HG02571 (cell line): ENCODE results near the gene IVD.

ENCODE experiments used
- ATAC-seq: cut with Tn5 transposase; IDR thresholded peaks from one replicate; pipeline ENCODE4 v1.9.1; 2021; ENCODE audit warnings: mild to moderate bottlenecking, moderate library complexity; ENCODE audit not compliant: unreplicated experiment

Gene IVD

DNA sequence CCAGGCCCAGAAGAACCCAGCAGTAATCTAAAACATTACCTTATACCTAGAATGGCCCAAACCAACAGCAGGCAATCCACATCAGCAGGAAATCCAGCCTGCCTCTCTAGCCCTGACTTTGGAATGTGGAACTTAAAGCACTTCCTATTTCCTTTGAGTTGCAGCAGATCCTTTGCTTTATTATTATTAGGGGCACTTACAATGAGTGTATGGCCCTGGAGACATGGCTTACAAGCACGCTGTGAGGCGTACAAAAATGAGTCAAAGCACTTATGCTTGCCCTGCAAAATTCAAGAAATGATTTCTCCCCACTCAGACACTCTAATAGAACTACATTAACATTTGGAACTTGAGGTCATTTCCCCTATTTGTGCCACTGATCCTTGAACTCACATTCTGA, 32.6 kb upstream of the IVD start:
- no peak for ATAC-seq

DNA sequence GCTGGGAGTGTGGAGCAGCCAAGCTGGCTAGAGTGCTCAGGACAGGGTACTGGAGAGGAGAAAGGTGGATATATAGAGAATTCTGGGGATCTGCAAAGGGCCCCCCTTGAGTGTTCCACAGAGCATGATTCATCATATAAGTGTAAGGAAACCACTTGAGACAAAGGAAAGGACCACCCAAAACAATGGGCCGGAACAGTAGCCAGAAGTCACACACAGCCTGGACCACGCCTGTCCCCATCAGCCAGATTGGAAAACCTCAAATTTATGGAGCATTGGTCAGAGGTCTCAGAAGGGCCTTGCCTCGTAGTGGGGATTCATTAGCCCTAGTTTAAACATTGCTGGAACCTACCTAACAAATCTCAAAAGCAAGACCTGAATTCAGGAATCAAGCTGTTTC, 28.0 kb upstream of the IVD start:
- ATAC-seq: no peak

DNA sequence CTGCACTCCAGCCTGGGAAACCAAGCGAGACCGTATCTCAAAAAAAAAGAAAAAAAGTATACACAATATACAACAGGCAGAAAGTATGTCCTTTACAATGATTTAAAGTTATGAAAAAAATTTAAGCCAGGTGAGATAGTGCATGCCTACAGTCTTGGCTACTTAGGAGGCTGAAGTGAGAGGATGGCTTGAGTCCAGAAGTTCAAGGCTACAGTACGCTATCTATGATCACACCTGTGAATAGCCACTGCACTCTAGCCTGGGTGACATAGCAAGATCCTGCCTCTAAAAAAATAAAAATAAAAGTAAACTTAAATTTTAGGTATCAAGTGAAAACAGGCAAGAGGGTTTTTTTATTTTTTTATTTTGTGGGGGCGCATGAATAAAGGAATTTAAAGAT, 26.2 kb upstream of the IVD start:
- ATAC-seq: no peak

DNA sequence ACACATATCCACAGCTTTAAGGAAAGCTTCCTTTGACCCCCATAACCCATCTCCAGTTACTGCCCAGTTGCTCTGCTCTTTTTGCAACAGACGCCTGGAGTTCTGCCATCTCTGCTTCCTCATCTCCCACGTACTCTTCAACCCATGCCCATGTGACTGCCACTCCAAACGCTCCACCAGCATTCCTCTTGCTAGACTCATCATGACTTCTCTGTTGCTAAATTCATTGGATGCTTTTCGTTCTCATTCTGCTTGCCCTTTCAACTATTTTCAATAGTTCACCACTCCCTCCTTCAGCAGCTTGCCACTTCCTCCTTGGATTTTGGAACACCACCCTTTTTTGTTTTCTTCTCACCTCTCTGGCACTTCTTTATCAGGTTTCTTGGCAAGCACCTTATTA, 25.7 kb upstream of the IVD start:
- no peak for ATAC-seq

DNA sequence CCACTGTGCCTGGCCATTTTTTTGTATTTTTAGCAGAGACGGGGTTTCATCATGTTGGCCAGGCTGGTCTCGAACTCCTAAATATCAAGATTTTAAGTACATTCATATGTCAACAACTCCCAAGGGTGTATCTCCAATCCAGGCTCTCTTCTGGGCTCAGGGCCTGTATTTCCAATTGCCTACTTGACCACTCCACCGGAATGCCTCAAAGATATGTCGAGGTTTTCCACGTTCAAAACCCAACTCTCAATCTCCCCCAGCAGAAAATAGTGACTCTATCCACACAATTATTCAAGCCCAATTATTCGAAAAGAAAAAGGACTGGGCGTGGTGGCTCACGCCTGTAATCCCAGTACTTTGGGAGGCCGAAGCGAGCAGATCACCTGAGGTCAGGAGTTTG, 25.0 kb upstream of the IVD start:
- no peak for ATAC-seq

DNA sequence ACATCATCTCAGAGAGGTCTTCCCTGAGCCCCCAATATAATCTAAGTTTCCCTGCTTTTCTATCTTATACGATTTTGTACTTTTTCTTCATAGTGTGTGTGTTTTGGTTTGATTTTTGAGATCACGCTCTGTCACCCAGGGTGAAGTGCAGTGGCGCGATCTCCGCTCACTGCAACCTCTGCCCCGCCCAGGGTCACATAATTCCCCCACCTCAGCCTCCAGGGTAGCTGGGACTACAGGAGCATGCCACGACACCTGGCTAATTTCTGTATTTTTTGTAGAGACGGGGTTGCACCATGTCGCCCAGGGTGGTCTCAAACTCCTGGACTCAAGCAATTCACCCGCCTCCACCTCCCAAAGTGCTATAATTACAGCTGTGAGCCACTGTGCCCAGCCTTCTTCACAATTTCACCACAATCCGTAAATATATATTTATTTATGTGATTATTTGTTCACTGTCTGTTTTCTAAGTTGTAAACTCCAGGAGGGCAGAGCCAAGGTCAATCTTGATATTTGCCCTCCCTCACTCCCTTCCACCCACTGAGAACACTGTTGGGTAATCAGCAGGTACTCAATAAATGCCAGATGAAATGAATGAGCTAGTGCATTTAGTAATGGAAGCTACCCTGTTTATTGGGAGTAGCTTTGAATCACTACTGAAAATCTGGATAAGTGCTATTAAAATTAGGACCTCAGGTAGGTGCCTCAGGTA, 23.6 kb upstream of the IVD start:
- no peak for ATAC-seq

DNA sequence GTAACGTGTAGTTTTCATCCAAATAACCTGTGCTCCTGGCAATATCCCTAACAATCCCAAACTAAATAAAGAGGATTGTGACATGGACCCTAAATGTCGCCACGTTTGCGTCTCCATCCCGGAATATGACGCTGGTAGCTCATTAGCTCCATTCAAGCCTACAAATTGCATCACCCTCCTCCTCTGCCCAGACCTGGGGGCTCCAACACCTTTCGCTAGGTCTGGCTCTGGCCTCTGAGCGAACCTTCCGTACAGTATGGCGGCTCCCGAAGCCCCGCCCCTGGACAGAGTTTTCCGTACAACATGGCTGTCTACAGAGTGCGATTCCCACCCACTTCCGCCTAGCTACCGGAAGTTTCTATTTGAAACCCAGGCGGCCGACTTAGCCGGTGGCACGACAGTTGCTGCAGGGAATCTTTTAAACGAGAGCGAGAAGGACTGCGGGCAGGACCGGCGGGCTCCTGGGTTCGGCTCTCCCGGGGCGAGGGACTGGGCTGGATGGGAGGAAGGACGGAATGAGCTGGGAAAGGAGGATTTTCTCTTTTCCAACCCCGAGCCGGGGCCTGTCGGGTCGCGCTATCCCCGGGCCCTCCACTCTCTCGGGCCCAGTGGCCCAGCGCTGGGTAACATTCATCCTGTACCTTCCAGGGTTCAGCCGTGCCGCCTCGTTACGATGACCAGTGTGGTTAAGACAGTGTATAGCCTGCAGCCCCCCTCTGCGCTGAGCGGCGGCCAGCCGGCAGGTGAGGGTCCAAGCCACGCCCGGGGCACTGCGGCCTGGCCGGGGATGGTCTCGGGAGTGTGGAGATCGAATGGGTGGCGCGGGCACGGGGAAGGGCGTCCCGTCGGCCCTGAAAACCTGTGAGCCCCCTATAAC, 22.8 kb upstream of the IVD start, which contains the start of gene KNSTRN:
Gene KNSTRN, plus strand, starts transcription at position 142 of the 877 bp plus-strand sequence. Its CDS starts 115 bp downstream, at position 257.
- peak; percentile 92 for ATAC-seq

DNA sequence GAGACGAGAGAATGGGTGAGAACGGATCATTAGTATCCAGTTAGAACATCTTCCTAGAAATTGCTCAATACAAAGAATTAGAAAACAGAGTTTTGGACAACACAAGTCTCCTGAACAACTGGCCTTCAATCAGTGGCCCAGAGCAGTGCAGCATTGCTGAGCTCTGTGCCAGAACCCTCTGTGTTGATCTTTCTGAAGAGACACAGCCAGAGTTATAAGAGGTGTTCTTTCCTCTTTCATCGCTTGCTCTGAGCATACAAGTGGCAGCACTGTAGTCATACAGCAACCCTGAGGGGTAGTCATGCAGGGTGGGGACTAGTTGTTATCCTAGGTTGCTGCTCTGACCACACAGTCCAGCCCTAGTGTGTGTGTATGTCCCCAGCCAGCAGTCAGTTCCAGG, 19.1 kb upstream of the IVD start:
- no peak for ATAC-seq

DNA sequence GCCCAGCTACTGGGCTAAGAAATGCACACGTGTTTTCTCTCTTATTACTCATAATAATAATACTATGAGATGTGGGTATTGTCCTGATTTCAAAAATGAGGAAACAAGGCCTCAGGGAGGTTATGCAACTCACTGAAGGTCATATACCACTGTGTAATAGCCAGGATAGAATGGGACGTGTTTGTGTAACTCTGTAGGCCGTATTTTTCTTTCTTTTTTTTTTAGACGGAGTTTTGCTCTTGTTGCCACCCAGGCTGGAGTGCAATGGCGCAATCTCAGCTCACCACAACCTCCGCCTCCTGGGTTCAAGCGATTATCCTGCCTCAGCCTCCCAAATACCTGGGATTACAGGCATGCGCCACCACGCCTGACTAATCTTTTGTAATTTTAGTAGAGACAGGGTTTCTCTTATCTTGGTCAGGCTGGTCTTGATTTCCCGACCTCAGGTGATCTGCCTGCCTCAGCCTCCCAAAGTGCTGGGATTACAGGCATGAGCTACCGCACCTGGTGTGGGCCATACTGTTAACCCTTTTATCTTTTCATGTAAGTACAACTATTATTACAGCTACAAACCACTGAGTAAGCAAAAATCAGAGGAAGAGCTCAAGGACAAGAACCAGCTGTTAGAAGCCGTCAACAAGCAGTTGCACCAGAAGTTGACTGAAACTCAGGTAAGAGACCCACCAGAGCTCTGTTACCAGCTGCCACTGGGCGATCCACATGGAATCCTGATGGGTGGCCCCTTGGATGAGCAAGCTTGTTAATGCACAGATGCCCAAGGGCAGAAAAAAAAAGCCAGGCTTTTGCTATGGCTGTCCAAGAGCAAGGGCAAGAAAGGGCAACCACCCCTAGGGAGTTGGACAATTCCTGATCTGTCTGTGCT, 16.4 kb upstream of the IVD start:
- ATAC-seq: no peak

DNA sequence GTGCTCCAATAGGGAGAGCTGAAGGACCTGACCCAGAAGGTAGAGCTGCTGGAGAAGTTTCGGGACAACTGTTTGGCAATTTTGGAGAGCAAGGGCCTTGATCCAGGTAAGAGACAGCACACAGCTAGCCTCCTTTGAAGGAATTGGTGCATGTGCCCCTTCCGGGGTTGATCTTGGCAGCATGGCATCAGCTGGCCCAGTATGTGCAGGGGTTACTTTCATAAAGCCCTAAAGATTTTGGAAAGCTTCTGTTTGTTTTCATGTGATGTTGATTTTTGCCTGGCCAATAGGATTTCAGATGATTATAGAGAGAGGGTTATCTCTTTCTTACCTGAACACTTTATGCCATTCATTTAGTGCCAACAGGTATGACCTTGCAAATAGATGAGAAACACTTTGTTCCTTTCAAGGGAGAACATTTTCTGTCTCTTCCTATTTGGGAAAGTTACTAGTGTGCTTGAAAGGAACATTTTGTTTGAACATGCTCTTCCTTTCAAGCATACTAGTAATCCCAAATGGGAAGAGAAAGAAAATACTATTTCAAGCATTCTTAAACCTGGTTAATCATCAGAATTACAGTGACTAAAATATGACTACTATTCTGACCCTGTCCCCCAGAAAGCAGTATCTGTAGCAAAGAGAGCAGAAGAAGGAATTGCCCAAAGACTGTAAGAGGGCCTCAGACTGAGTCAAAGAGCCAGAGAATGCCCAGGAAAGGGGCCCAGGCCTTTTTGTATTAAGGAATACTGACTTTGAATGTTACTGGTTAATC, 15.6 kb upstream of the IVD start:
- ATAC-seq: no peak

DNA sequence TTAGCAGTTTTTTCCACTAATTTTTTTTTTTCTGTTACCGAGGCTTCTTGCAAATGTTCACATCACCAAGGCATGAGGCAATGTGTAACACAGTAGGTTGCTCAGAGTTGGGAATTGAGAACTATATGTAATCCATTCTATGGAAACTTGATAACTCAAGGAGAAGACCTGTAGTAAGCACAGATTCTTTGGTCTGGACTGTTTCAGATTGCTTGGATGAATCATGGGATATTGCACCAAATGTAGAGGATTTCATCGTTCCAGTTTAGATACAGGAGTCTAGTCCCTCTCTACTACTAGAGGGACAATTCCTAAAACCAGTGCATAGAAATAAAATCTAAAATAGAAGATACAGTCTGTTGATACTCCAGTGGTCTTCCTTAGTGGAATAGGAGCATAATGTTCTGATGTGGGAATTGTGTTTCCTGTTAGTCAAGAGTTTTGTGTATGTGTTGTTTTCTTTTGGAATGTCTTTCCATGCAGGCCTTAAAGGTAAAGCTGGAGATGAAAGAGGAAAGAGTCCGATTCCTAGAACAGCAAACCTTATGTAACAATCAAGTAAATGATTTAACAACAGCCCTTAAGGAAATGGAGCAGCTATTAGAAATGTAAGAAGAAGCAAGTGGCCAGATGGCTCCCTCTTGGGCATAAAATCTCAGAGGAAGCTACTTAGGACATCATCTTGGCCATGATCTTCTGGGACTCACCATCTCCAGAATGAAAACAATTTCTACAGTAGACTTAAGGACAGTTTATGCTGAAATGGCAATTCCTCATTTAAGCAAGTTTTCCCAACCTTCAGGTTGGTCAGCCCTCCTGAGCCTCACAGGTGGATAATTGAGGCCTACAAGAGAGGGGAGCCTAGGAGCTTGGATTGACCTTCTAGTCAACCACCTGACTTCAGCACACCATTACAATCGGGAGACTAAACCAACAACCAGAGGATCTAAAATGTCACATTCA, 12.3 kb upstream of the IVD start:
- ATAC-seq: no peak

DNA sequence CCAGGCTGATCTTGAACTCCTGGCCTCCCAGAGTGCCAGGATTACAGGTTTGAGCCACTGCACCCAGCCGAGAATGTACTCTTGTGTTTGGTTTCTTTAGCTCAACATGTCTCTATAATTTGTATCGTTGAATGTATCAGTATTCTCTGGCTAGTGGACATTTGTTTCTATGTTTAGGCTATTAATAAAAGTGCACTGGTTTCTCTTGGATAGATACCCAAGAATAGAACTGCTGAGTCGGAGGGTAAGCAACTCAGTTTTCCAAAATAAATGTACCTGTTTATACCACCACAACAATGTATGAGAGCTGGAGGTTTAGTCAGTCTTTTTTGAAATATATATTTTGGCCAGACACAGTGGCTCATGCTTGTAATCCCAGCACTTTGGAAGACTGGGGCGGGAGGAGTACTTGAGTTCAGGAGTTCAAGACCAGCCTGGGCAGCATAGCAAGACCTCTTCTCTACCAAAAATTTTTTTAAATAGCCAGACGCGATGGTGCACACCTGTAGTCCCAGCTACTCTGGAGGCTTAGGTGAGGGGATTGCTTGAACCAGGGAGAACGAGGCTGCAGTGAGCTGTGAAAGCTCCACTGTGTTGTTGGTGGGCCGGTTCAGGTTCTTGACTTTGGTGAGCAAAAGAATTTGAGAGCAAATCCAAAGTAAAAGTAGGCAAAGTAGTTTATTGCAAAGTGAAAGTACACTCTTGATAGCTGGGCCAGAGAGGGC, 7.7 kb upstream of the IVD start:
- no peak for ATAC-seq

DNA sequence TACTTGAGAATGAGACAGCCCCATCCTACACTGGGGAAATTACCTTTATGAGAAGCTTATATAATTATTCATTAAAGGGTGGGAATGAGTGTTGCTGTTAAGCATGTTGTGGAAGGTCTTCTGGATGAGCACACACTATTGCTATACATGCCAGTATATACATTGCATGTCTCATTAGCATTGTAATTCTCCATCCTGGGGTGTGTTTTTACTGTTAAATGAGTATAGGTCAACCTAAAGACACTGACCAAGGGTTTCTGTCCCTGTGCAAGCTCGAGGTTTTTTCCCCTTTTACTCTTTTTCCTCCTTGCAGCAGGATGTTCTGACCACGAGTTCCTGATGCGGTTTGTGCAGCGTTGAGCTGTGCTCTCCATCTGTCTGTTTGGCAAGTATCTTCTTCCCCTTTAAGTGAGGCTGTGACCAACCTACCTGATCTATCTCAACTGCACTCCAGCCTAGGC, 7.2 kb upstream of the IVD start:
- ATAC-seq: no peak

DNA sequence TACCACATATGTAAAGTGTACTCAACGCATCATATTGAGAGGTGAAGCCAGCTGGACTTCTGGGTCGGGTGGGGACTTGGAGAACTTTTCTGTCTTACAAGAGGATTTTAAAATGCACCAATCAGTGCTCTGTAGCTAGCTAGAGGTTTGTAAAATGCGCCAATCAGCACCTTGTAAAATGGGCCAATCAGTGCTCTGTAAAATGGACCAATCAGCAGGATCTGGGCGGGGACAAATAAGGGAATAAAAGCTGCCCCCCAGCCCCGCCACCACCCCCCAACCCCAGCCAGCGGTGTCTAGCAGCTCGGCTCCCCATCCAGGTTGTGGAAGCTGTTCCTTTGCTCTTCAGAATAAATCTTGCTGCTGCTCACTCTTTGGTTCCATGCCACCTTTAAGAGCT, 6.2 kb upstream of the IVD start:
- ATAC-seq: no peak

DNA sequence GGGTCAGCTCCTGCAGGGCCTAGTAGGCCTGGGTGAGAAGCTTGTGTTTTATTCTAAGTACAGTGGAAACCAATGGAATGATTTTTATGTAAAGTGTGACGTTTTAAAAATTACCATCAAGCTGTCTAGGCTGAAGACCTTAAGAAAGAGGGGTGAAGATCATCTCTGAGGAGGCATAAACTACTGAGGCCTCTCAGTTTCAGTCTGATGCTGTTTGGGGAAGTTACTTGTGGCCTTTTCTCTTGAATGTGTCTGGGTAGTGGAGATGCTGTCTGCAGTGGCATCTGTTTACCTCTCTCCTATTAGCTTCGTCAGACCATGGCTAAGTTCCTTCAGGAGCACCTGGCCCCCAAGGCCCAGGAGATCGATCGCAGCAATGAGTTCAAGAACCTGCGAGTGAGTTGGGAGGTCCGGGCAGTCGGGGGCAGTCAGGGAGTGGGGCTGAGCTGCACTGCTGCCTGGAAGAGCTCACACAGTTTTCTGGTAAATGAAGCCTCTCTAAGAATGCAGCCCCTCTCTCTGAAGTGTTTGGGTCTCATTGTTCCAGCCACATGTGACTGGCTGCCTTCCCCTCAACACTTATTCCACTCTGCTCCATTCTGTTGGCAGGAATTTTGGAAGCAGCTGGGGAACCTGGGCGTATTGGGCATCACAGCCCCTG, 1.9 kb downstream of the IVD start:
- ATAC-seq: peak; percentile 44

DNA sequence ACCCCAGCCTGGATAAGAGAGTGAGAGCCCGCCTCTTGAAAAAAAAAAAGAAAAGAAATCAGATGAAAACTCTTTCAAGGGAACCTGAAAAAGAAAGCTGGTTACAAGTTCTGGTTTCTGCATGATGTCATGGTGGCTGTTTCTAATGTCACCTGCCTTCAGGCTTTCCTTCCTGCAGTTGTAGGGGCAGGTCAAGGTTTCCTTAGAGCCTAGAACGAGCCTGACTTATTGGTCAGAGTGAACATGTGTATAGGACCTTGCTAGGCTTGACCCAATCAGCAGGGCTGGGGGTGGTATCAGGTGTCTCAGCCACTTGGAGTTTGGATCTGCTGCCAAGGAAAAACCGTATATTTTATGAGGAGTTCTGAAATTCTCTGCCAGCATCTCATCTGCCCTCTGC, 3.8 kb downstream of the IVD start:
- no peak for ATAC-seq

DNA sequence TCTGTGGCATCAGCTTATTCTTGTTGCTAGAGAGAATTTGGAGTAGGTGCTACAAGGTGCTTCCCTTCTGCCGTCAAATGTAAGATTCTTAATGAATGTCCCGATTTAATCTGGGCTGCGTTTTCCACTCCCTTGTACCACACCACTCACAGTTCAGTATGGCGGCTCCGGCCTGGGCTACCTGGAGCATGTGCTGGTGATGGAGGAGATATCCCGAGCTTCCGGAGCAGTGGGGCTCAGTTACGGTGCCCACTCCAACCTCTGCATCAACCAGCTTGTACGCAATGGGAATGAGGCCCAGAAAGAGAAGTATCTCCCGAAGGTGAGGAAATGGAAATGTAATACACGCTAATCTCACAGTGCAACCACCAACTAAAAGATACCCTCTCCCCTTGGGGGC, 4.9 kb downstream of the IVD start:
- ATAC-seq: no peak

DNA sequence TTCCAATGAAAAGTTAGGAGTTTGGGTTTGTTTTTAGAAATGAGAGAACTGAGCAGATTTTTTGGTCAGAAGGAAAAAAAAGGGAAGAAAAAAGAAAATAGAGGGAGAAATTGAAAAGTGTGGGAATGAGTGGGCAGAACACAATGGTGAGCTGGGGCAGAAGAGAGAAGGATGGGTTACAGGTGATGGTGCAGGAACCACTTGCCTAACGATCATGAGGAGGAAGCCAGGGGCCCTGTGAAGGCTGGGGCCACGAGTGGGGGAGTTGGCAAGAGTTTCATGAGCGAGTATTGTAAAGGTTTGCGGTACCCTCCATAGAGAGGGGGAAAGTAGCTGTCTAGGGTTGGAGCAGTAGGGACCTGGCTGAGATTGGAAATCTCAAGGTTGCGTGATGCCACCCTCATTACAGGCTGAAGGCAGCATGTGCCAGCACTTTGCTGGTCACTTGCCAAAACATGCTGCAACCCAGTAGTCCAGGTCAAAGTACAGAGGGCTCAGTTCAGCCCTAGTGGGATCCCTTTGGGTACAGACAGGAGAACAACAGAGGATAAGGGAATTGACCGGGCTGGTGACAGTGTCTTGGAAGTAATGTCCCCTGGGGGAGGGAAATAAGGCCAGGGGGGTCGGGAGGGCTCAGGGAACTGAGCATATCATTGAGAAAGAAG, 6.6 kb downstream of the IVD start:
- no peak for ATAC-seq
